Naive B cell (primary cell): Measurements from ENCODE around the gene SPATA31D1. TPM values are rescaled to one million over a fixed set of nuclear protein-coding genes. Genes with fewer than 3 reads are reported as not detected.

Experiments used
- ATAC-seq, 2 donors: fragments of 150-1000 bp; cut with Tn5 transposase; 2 replicates each; pipeline ENCODE4 v1.10.0; 2021; ENCODE audit warnings: low read depth in 2 of 2, mild to moderate bottlenecking in 2 of 2, moderate library complexity in 2 of 2
- DNase-seq: peaks from one replicate; pipeline ENCODE4 v3.0.0; 2022
- H3K27ac Mint-ChIP-seq, 6 donors: one replicate each; pipeline ENCODE4 v1.8.0; 2020 to 2022; ENCODE audit warnings: mild to moderate bottlenecking in 6 of 6, mixed read lengths in 6 of 6, moderate library complexity in 5 of 6, inconsistent platforms in 2 of 6
- H3K27me3 Mint-ChIP-seq, 3 donors: one replicate each; pipeline ENCODE4 v1.8.0; 2021 to 2022; ENCODE audit warnings: mixed read lengths in 3 of 3, mild to moderate bottlenecking in 1 of 3
- H3K36me3 Mint-ChIP-seq, 2 donors: one replicate each; pipeline ENCODE4 v1.8.0; 2020 to 2022; ENCODE audit warnings: mixed read lengths in 2 of 2, inconsistent platforms in 1 of 2, mild to moderate bottlenecking in 1 of 2
- H3K4me1 Mint-ChIP-seq, 3 donors: one replicate each; pipeline ENCODE4 v1.8.0; 2020 to 2022; ENCODE audit warnings: mixed read lengths in 3 of 3, inconsistent platforms in 1 of 3, mild to moderate bottlenecking in 1 of 3, moderate library complexity in 1 of 3
- H3K4me3 Mint-ChIP-seq, 8 donors: one replicate each; pipeline ENCODE4 v1.8.0; 2020 to 2022; ENCODE audit warnings: mild to moderate bottlenecking in 8 of 8, mixed read lengths in 8 of 8, moderate library complexity in 8 of 8, inconsistent platforms in 2 of 8
- H3K9me3 Mint-ChIP-seq, 7 donors: one replicate each; pipeline ENCODE4 v1.8.0; 2020 to 2022; ENCODE audit warnings: mixed read lengths in 7 of 7, mild to moderate bottlenecking in 5 of 7, inconsistent platforms in 2 of 7, moderate library complexity in 1 of 7
- polyA plus RNA-seq, 6 donors: library from polyadenylated mRNA; unstranded; fragments of 300-500 nt; fragmentation: Illumina TruSeq; gene quantifications; one replicate each; pipeline ENCODE4 v1.2.3, GENCODE V29; 2021; ENCODE audit warnings: low read depth in 6 of 6

SPATA31D1 gene
- polyA plus RNA-seq, 6 donors from 2014 or later: not detected

- ATAC-seq: peak; percentile 23 to 47
- Mint-ChIP-seq H3K27me3 (peaks cover 0 to 3% (median 0%) of the 10 kb centered on the region in 3 donors), H3K4me1 (peaks cover 11 to 19% (median 12%) of the 10 kb centered on the region in 3 donors), H3K4me3 (peak overlapping the region in 3 of 8 donors; percentile 1 to 54 (median 2)), H3K36me3 (no peaks in the 10 kb centered on the region), H3K27ac (peak overlapping the region in 2 of 6 donors; percentile 14 to 65), H3K9me3 (peaks cover 0 to 2% (median 0%) of the 10 kb centered on the region in 7 donors)
- DNase-seq: no peak
Measured at GRCh38 chr9:81981883-81982282, 6.7 kb upstream of the SPATA31D1 start.

GRCh38 chr9:81984928-81985327 lies 3.6 kb upstream of the SPATA31D1 start:
- DNase-seq (no peak), ATAC-seq (no peak)
- H3K4me3 Mint-ChIP-seq: no peak overlapping the region
- H3K9me3 Mint-ChIP-seq: no peaks in the 10 kb centered on the region
- H3K27ac Mint-ChIP-seq: peak overlapping the region in 1 of 6 donors; percentile 48
- no peaks in the 10 kb centered on the region for H3K36me3 Mint-ChIP-seq
- peaks cover 9 to 19% (median 11%) of the 10 kb centered on the region in 3 donors for H3K4me1 Mint-ChIP-seq
- H3K27me3 Mint-ChIP-seq: peaks cover 0 to 3% (median 0%) of the 10 kb centered on the region in 3 donors

- Mint-ChIP-seq H3K27me3 (peaks cover 7 to 8% (median 7%) of the 10 kb centered on the region in 3 donors), H3K27ac (no peak overlapping the region), H3K36me3 (peaks cover 0 to 3% of the 10 kb centered on the region in 2 donors), H3K9me3 (peaks cover 0 to 2% (median 0%) of the 10 kb centered on the region in 7 donors), H3K4me3 (no peak overlapping the region), H3K4me1 (peaks cover 9 to 19% (median 11%) of the 10 kb centered on the region in 3 donors)
- ATAC-seq (no peak), DNase-seq (no peak)
Measured at GRCh38 chr9:81986051-81986450, 2.5 kb upstream of the SPATA31D1 start.

- H3K27ac Mint-ChIP-seq: no peak overlapping the region
- no peak for ATAC-seq
- peaks cover 0 to 6% (median 0%) of the 10 kb centered on the region in 7 donors for H3K9me3 Mint-ChIP-seq
- no peak for DNase-seq
- H3K4me3 Mint-ChIP-seq: no peak overlapping the region
- peaks cover 0 to 8% of the 10 kb centered on the region in 2 donors for H3K36me3 Mint-ChIP-seq
- H3K27me3 Mint-ChIP-seq: peaks cover 9 to 32% (median 22%) of the 10 kb centered on the region in 3 donors
- peaks cover 0 to 4% (median 0%) of the 10 kb centered on the region in 3 donors for H3K4me1 Mint-ChIP-seq
Measured at GRCh38 chr9:81989700-81990099, 1.1 kb downstream of the SPATA31D1 start.

- no peak for DNase-seq
- no peak overlapping the region for H3K4me3 Mint-ChIP-seq
- peaks cover 0 to 4% (median 0%) of the 10 kb centered on the region in 3 donors for H3K4me1 Mint-ChIP-seq
- H3K27me3 Mint-ChIP-seq: peaks cover 6 to 32% (median 22%) of the 10 kb centered on the region in 3 donors
- H3K36me3 Mint-ChIP-seq: peaks cover 0 to 14% of the 10 kb centered on the region in 2 donors
- no peak for ATAC-seq
- no peak overlapping the region for H3K27ac Mint-ChIP-seq
- peaks cover 0 to 11% (median 0%) of the 10 kb centered on the region in 7 donors for H3K9me3 Mint-ChIP-seq
Measured at GRCh38 chr9:81993656-81994055, 5.1 kb downstream of the SPATA31D1 start.

GRCh38 chr9:81999806-82000205 lies 11.2 kb downstream of the SPATA31D1 start:
- no peak overlapping the region for H3K27ac Mint-ChIP-seq
- H3K36me3 Mint-ChIP-seq: peaks cover 0 to 7% of the 10 kb centered on the region in 2 donors
- H3K4me3 Mint-ChIP-seq: no peak overlapping the region
- ATAC-seq: no peak
- no peak for DNase-seq
- H3K9me3 Mint-ChIP-seq: peaks cover 0 to 5% (median 0%) of the 10 kb centered on the region in 7 donors
- H3K4me1 Mint-ChIP-seq: peaks cover 4 to 15% (median 13%) of the 10 kb centered on the region in 3 donors
- H3K27me3 Mint-ChIP-seq: no peaks in the 10 kb centered on the region

- no peak for ATAC-seq
Measured at GRCh38 chr9:82010711-82011110, 22.1 kb downstream of the SPATA31D1 start.

GRCh38 chr9:82011133-82011532 lies 22.6 kb downstream of the SPATA31D1 start:
- peaks cover 8 to 14% of the 10 kb centered on the region in 2 donors for H3K36me3 Mint-ChIP-seq
- peak overlapping the region in 1 of 6 donors; percentile 2 for H3K27ac Mint-ChIP-seq
- no peak overlapping the region for H3K4me3 Mint-ChIP-seq
- H3K9me3 Mint-ChIP-seq: peaks cover 5 to 27% (median 24%) of the 10 kb centered on the region in 7 donors
- DNase-seq (no peak), ATAC-seq (no peak)
- no peaks in the 10 kb centered on the region for H3K4me1 Mint-ChIP-seq
- peaks cover 0 to 7% (median 7%) of the 10 kb centered on the region in 3 donors for H3K27me3 Mint-ChIP-seq

More at GRCh38 chr9:82010711-82011110, 22.1 kb downstream of the SPATA31D1 start:
- no peak overlapping the region for H3K4me3 Mint-ChIP-seq
- H3K27ac Mint-ChIP-seq: no peak overlapping the region
- peaks cover 0 to 8% (median 7%) of the 10 kb centered on the region in 3 donors for H3K27me3 Mint-ChIP-seq
- H3K4me1 Mint-ChIP-seq: no peaks in the 10 kb centered on the region
- no peak for DNase-seq
- H3K36me3 Mint-ChIP-seq: peaks cover 8 to 14% of the 10 kb centered on the region in 2 donors
- H3K9me3 Mint-ChIP-seq: peaks cover 5 to 23% (median 22%) of the 10 kb centered on the region in 7 donors

- Mint-ChIP-seq H3K9me3 (peaks cover 5 to 33% (median 30%) of the 10 kb centered on the region in 7 donors), H3K4me3 (no peak overlapping the region), H3K27ac (no peak overlapping the region), H3K27me3 (peaks cover 0 to 7% (median 0%) of the 10 kb centered on the region in 3 donors), H3K4me1 (no peaks in the 10 kb centered on the region), H3K36me3 (peaks cover 8 to 14% of the 10 kb centered on the region in 2 donors)
- no peak for ATAC-seq
- no peak for DNase-seq
Measured at GRCh38 chr9:82012276-82012675, 23.7 kb downstream of the SPATA31D1 start.

GRCh38 chr9:82020331-82020730 lies 31.8 kb downstream of the SPATA31D1 start:
- Mint-ChIP-seq H3K27me3 (peaks cover 0 to 7% (median 4%) of the 10 kb centered on the region in 3 donors), H3K27ac (no peak overlapping the region), H3K4me3 (no peak overlapping the region), H3K4me1 (no peaks in the 10 kb centered on the region), H3K9me3 (peaks cover 1 to 27% (median 23%) of the 10 kb centered on the region in 7 donors), H3K36me3 (peaks cover 0 to 3% of the 10 kb centered on the region in 2 donors)
- no peak for ATAC-seq
- DNase-seq: no peak

GRCh38 chr9:82021198-82021597 lies 32.6 kb downstream of the SPATA31D1 start:
- no peaks in the 10 kb centered on the region for H3K4me1 Mint-ChIP-seq
- H3K4me3 Mint-ChIP-seq: no peak overlapping the region
- H3K27me3 Mint-ChIP-seq: peaks cover 0 to 7% (median 4%) of the 10 kb centered on the region in 3 donors

GRCh38 chr9:82022121-82022520 lies 33.5 kb downstream of the SPATA31D1 start:
- Mint-ChIP-seq H3K4me3 (no peak overlapping the region), H3K27ac (no peak overlapping the region), H3K27me3 (peaks cover 0 to 7% (median 4%) of the 10 kb centered on the region in 3 donors), H3K9me3 (peaks cover 0 to 14% (median 13%) of the 10 kb centered on the region in 7 donors), H3K36me3 (no peaks in the 10 kb centered on the region), H3K4me1 (no peaks in the 10 kb centered on the region)
- no peak for ATAC-seq
- no peak for DNase-seq

More at GRCh38 chr9:82021198-82021597, 32.6 kb downstream of the SPATA31D1 start:
- no peak for ATAC-seq
- DNase-seq: no peak
- no peaks in the 10 kb centered on the region for H3K36me3 Mint-ChIP-seq
- H3K9me3 Mint-ChIP-seq: peaks cover 0 to 19% (median 16%) of the 10 kb centered on the region in 7 donors
- H3K27ac Mint-ChIP-seq: no peak overlapping the region

- Mint-ChIP-seq H3K9me3 (peaks cover 0 to 2% (median 0%) of the 10 kb centered on the region in 7 donors), H3K4me1 (no peaks in the 10 kb centered on the region), H3K4me3 (no peak overlapping the region)
Measured at GRCh38 chr9:82024908-82025307, 36.3 kb downstream of the SPATA31D1 start.

More at GRCh38 chr9:82024908-82025307, 36.3 kb downstream of the SPATA31D1 start:
- no peak overlapping the region for H3K27ac Mint-ChIP-seq
- H3K27me3 Mint-ChIP-seq: peaks cover 0 to 7% (median 7%) of the 10 kb centered on the region in 3 donors
- no peak for DNase-seq
- H3K36me3 Mint-ChIP-seq: no peaks in the 10 kb centered on the region
- no peak for ATAC-seq
